Astrocyte (in vitro differentiated cells and primary cell): ENCODE results near the gene AHNAK2.

Source experiments
- EZH2 ChIP-seq: IDR thresholded peaks from 2 replicates; pipeline ENCODE4 v1.6.1; 2012; ENCODE audit warnings: mild to moderate bottlenecking, low read length, inconsistent platforms; ENCODE audit not compliant: insufficient read depth
- TF ChIP-seq, protein P1 (sequence below): IDR thresholded peaks from 2 replicates; pipeline ENCODE4 v1.5.1; 2011; ENCODE audit warnings: low read depth, mild to moderate bottlenecking, inconsistent platforms, low read length, moderate library complexity; ENCODE audit not compliant: insufficient read depth

DNA sequence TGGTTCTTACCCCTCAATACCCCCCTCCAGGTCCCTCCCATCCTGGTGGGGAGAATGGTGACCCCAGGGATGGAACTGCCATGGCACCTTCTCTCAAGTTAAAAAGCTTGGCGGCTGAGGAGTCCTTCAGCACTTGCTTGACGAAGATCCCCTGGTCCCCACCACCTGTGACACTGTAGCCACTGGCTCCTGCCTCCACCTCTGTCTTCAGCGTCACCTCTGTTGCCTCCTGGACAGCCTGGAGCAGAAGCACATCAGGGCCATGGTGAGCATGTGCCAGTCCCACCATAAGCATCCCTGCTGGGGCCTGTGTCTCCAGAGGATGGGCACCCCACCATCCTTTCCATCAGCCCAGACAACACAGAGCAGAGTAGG is 22.8 kb downstream of the AHNAK2 start:
- TF ChIP-seq, protein P1, sequence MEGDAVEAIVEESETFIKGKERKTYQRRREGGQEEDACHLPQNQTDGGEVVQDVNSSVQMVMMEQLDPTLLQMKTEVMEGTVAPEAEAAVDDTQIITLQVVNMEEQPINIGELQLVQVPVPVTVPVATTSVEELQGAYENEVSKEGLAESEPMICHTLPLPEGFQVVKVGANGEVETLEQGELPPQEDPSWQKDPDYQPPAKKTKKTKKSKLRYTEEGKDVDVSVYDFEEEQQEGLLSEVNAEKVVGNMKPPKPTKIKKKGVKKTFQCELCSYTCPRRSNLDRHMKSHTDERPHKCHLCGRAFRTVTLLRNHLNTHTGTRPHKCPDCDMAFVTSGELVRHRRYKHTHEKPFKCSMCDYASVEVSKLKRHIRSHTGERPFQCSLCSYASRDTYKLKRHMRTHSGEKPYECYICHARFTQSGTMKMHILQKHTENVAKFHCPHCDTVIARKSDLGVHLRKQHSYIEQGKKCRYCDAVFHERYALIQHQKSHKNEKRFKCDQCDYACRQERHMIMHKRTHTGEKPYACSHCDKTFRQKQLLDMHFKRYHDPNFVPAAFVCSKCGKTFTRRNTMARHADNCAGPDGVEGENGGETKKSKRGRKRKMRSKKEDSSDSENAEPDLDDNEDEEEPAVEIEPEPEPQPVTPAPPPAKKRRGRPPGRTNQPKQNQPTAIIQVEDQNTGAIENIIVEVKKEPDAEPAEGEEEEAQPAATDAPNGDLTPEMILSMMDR: no peak
- no peak for TF ChIP-seq EZH2
